Measurements from ENCODE around the gene RHBDF2.

GRCh38 chr17:76451506-76451905 lies 49.7 kb downstream of the RHBDF2 start:
- no peak for TF ChIP-seq CTCF (IDR thresholded peaks at IDR 0.05)
- no peak for TF ChIP-seq POLR2A (IDR thresholded peaks at IDR 0.05)

Measured in uterus (tissue), 2 donors.